H1 (cell line): ENCODE measurements around the gene KRTAP4-7.

Source experiments
- BACH1 ChIP-seq: IDR thresholded peaks from 2 replicates; pipeline ENCODE4 v1.6.1; 2012; ENCODE audit warnings: low read length, improper control_type of control experiment
- CHD2 ChIP-seq: IDR thresholded peaks from 2 replicates; pipeline ENCODE4 v1.6.1; 2012; ENCODE audit warnings: low read length, improper control_type of control experiment
- CTBP2 ChIP-seq: IDR thresholded peaks from 2 replicates; pipeline ENCODE4 v1.7.0; 2011; ENCODE audit warnings: borderline replicate concordance, mild to moderate bottlenecking, moderate library complexity, mixed read lengths, low read length; ENCODE audit not compliant: insufficient read depth, insufficient read length
- E2F6 ChIP-seq: IDR thresholded peaks from 2 replicates; pipeline ENCODE4 v1.6.1; 2012; ENCODE audit warnings: inconsistent platforms
- GTF2F1 ChIP-seq: IDR thresholded peaks from 2 replicates; pipeline ENCODE4 v1.6.1; 2012; ENCODE audit warnings: low read depth, low read length, improper control_type of control experiment, borderline replicate concordance
- TAF1 ChIP-seq: IDR thresholded peaks from 2 replicates; pipeline ENCODE4 v1.6.1; 2011; ENCODE audit warnings: mild to moderate bottlenecking, low read depth, low read length

- TF ChIP-seq BACH1 = no peak
- TF ChIP-seq E2F6 = no peak
- no peak for TF ChIP-seq CTBP2
- no peak for TF ChIP-seq CHD2
- TF ChIP-seq TAF1 = no peak
- TF ChIP-seq GTF2F1 = no peak
Observed at GRCh38 chr17:41101586-41102259, 17.8 kb downstream of the KRTAP4-7 start, which contains the start of gene KRTAP4-16.
